ENCODE data around the gene CPT1C. TPM values are rescaled to one million over a fixed set of nuclear protein-coding genes. Genes with fewer than 3 reads are reported as not detected.

The CPT1C gene
- total RNA-seq, 1 donor from 2014 or later = 33.6 TPM

GRCh38 chr19:49749055-49749716 lies 58.3 kb downstream of the CPT1C start:
- Histone ChIP-seq H3K27ac (ENCODE audit: low read depth, low read length) (no peak overlapping the region), H3K4me2 (ENCODE audit: low read length) (no peak overlapping the region), H3K9me3 (ENCODE audit: insufficient read depth, low read depth, low read length) (no peaks in the 10 kb centered on the region), H3K79me2 (ENCODE audit: insufficient read depth, low read length) (no peaks in the 10 kb centered on the region), H3K36me3 (ENCODE audit: insufficient read depth, low read length) (no peaks in the 10 kb centered on the region), H3K4me1 (ENCODE audit: insufficient read depth, low read length) (no peaks in the 10 kb centered on the region), H3K4me3 (ENCODE audit: insufficient read depth, low read depth, low read length) (no peak overlapping the region), H4K20me1 (ENCODE audit: insufficient read depth, low read length) (no peaks in the 10 kb centered on the region), H2AFZ (ENCODE audit: low read depth, low read length) (no peak overlapping the region), H3K9ac (ENCODE audit: low read length) (no peak overlapping the region), H3K27me3 (ENCODE audit: insufficient read depth, low read length) (no peaks in the 10 kb centered on the region)
- TF ChIP-seq EZH2 (IDR thresholded peaks at IDR 0.05; ENCODE audit: insufficient read depth, low read length) = no peak
- TF ChIP-seq, protein P1, sequence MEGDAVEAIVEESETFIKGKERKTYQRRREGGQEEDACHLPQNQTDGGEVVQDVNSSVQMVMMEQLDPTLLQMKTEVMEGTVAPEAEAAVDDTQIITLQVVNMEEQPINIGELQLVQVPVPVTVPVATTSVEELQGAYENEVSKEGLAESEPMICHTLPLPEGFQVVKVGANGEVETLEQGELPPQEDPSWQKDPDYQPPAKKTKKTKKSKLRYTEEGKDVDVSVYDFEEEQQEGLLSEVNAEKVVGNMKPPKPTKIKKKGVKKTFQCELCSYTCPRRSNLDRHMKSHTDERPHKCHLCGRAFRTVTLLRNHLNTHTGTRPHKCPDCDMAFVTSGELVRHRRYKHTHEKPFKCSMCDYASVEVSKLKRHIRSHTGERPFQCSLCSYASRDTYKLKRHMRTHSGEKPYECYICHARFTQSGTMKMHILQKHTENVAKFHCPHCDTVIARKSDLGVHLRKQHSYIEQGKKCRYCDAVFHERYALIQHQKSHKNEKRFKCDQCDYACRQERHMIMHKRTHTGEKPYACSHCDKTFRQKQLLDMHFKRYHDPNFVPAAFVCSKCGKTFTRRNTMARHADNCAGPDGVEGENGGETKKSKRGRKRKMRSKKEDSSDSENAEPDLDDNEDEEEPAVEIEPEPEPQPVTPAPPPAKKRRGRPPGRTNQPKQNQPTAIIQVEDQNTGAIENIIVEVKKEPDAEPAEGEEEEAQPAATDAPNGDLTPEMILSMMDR (IDR thresholded peaks at IDR 0.05; ENCODE audit: insufficient read depth, low read depth, low read length) = no peak
- FAIRE-seq = no peak
- H3K4me3 Mint-ChIP-seq (ENCODE audit: unreplicated experiment) = no peak overlapping the region
- peaks cover 3% of the 10 kb centered on the region for H3K36me3 Mint-ChIP-seq (ENCODE audit: low read depth, unreplicated experiment)
- no peak overlapping the region for H3K27ac Mint-ChIP-seq (ENCODE audit: unreplicated experiment)
- no peaks in the 10 kb centered on the region for H3K27me3 Mint-ChIP-seq (ENCODE audit: low read depth, unreplicated experiment)
- DNase-seq (ENCODE audit: low read depth) = no peak
- H3K4me1 Mint-ChIP-seq (ENCODE audit: low read depth, unreplicated experiment) = no peaks in the 10 kb centered on the region
- H3K9me3 Mint-ChIP-seq (ENCODE audit: unreplicated experiment) = peaks cover 20% of the 10 kb centered on the region

- Histone ChIP-seq H3K27me3 (ENCODE audit: insufficient read depth, low read length) (no peaks in the 10 kb centered on the region), H3K9ac (ENCODE audit: low read length) (no peak overlapping the region), H3K36me3 (ENCODE audit: insufficient read depth, low read length) (no peaks in the 10 kb centered on the region), H4K20me1 (ENCODE audit: insufficient read depth, low read length) (no peaks in the 10 kb centered on the region), H3K9me3 (ENCODE audit: insufficient read depth, low read depth, low read length) (no peaks in the 10 kb centered on the region), H3K4me1 (ENCODE audit: insufficient read depth, low read length) (no peaks in the 10 kb centered on the region), H2AFZ (ENCODE audit: low read depth, low read length) (no peak overlapping the region), H3K27ac (ENCODE audit: low read depth, low read length) (no peak overlapping the region), H3K79me2 (ENCODE audit: insufficient read depth, low read length) (no peaks in the 10 kb centered on the region), H3K4me2 (ENCODE audit: low read length) (no peak overlapping the region), H3K4me3 (ENCODE audit: insufficient read depth, low read depth, low read length) (no peak overlapping the region)
- FAIRE-seq (no peak), DNase-seq (ENCODE audit: low read depth) (peak; percentile 33)
- no peaks in the 10 kb centered on the region for H3K4me1 Mint-ChIP-seq (ENCODE audit: low read depth, unreplicated experiment)
- no peaks in the 10 kb centered on the region for H3K27me3 Mint-ChIP-seq (ENCODE audit: low read depth, unreplicated experiment)
- TF ChIP-seq, protein P1 (IDR thresholded peaks at IDR 0.05; ENCODE audit: insufficient read depth, low read depth, low read length) = no peak
- no peak for TF ChIP-seq EZH2 (IDR thresholded peaks at IDR 0.05; ENCODE audit: insufficient read depth, low read length)
- peaks cover 3% of the 10 kb centered on the region for H3K36me3 Mint-ChIP-seq (ENCODE audit: low read depth, unreplicated experiment)
- H3K27ac Mint-ChIP-seq (ENCODE audit: unreplicated experiment) = no peak overlapping the region
- H3K9me3 Mint-ChIP-seq (ENCODE audit: unreplicated experiment) = peaks cover 22% of the 10 kb centered on the region
- no peak overlapping the region for H3K4me3 Mint-ChIP-seq (ENCODE audit: unreplicated experiment)
These were observed 58.9 kb downstream of the CPT1C start for GRCh38 chr19:49749771-49750170.

GRCh38 chr19:49752701-49753100 lies 61.8 kb downstream of the CPT1C start:
- Mint-ChIP-seq H3K4me3 (ENCODE audit: unreplicated experiment) (no peak overlapping the region), H3K36me3 (ENCODE audit: low read depth, unreplicated experiment) (peaks cover 5% of the 10 kb centered on the region), H3K27ac (ENCODE audit: unreplicated experiment) (no peak overlapping the region), H3K27me3 (ENCODE audit: low read depth, unreplicated experiment) (no peaks in the 10 kb centered on the region), H3K4me1 (ENCODE audit: low read depth, unreplicated experiment) (no peaks in the 10 kb centered on the region), H3K9me3 (ENCODE audit: unreplicated experiment) (peaks cover 24% of the 10 kb centered on the region)
- H3K27ac ChIP-seq (ENCODE audit: low read depth, low read length) = no peak overlapping the region
- no peak overlapping the region for H3K4me2 ChIP-seq (ENCODE audit: low read length)
- no peaks in the 10 kb centered on the region for H3K4me1 ChIP-seq (ENCODE audit: insufficient read depth, low read length)
- H3K36me3 ChIP-seq (ENCODE audit: insufficient read depth, low read length) = no peaks in the 10 kb centered on the region
- FAIRE-seq = no peak
- no peak overlapping the region for H2AFZ ChIP-seq (ENCODE audit: low read depth, low read length)
- no peaks in the 10 kb centered on the region for H4K20me1 ChIP-seq (ENCODE audit: insufficient read depth, low read length)
- H3K4me3 ChIP-seq (ENCODE audit: insufficient read depth, low read depth, low read length) = no peak overlapping the region
- TF ChIP-seq EZH2 (IDR thresholded peaks at IDR 0.05; ENCODE audit: insufficient read depth, low read length) = no peak
- TF ChIP-seq, protein P1 (IDR thresholded peaks at IDR 0.05; ENCODE audit: insufficient read depth, low read depth, low read length) = no peak
- no peak overlapping the region for H3K9ac ChIP-seq (ENCODE audit: low read length)
- no peaks in the 10 kb centered on the region for H3K79me2 ChIP-seq (ENCODE audit: insufficient read depth, low read length)
- DNase-seq (ENCODE audit: low read depth) = no peak
- H3K27me3 ChIP-seq (ENCODE audit: insufficient read depth, low read length) = no peaks in the 10 kb centered on the region
- H3K9me3 ChIP-seq (ENCODE audit: insufficient read depth, low read depth, low read length) = peaks cover 5% of the 10 kb centered on the region

Measured in astrocyte (in vitro differentiated cells and primary cell).